Activated CD4-positive, alpha-beta T cell treated with anti-CD3 and anti-CD28 coated beads, Interleukin-2, amount 10 ng/mL, durations not matched to agents 7 days and 5 days (primary cell): ENCODE results near the gene LONRF2. TPM values are rescaled to one million over a fixed set of nuclear protein-coding genes. Genes with fewer than 3 reads are reported as not detected.
A peak's percentile ranks its signal among the peaks of the same experiment; 100 is the strongest.

ENCODE experiments used
- CTCF ChIA-PET: fragments of 350-600 bp; sonication (Branson Sonifier 250); formaldehyde crosslinking; loops from one replicate; lab custom pipeline; 2021; ENCODE audit warnings: antibody characterized with exemption; lab: Charles Lee
- POLR2A ChIA-PET: fragments of 350-600 bp; sonication (Branson Sonifier 250); formaldehyde crosslinking; loops from one replicate; lab custom pipeline; 2021; ENCODE audit warnings: antibody characterized with exemption; lab: Charles Lee
- DNase-seq: peaks from one replicate; pipeline ENCODE4 v3.0.0-alpha.2; 2020
- H3K27ac Mint-ChIP-seq: one replicate; pipeline ENCODE4 v1.8.0; 2021; ENCODE audit warnings: mild to moderate bottlenecking, moderate library complexity, mixed read lengths
- H3K27me3 Mint-ChIP-seq: one replicate; pipeline ENCODE4 v1.8.0; 2021; ENCODE audit warnings: mixed read lengths
- H3K36me3 Mint-ChIP-seq: one replicate; pipeline ENCODE4 v1.8.0; 2021; ENCODE audit warnings: low read depth, mixed read lengths
- H3K4me1 Mint-ChIP-seq: one replicate; pipeline ENCODE4 v1.8.0; 2021; ENCODE audit warnings: mixed read lengths
- H3K4me3 Mint-ChIP-seq: one replicate; pipeline ENCODE4 v1.8.0; 2021; ENCODE audit warnings: mild to moderate bottlenecking, moderate library complexity, mixed read lengths
- H3K9me3 Mint-ChIP-seq: one replicate; pipeline ENCODE4 v1.8.0; 2021; ENCODE audit warnings: mixed read lengths
- total RNA-seq, 2 experiments: library from RNA; stranded (reverse); gene quantifications; one replicate each; pipeline ENCODE4 v1.2.3, GENCODE V29; 2021

The LONRF2 gene
- total RNA-seq, 2 experiments from 2014 or later, result 0.02 TPM

DNA sequence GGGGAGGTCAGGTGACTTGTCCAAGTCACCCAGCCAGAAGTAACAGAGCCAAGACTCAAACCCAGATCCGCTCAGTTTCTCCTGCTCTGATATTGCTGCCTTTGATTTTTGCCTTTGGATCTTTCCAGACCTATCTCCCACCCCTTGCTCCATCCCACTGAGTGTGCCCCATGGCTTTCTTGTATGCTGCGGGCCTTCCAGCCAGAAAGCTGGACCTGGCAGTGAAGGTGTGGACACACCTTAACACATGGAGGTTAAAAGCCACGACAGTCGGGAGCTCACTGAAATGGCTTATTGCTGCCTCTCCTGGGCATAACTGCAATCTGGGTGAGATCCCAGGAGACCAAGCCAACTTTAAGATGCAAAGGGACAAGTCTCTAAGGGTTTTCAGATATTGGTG, 86.7 kb downstream of the LONRF2 start:
- CTCF ChIA-PET, result no interaction called here
- no peak overlapping the region for H3K4me3 Mint-ChIP-seq
- POLR2A ChIA-PET, result no interaction called here
- H3K4me1 Mint-ChIP-seq, result peaks cover 16% of the 10 kb centered on the region
- H3K9me3 Mint-ChIP-seq, result no peaks in the 10 kb centered on the region
- no peak for DNase-seq
- no peaks in the 10 kb centered on the region for H3K36me3 Mint-ChIP-seq
- no peaks in the 10 kb centered on the region for H3K27me3 Mint-ChIP-seq
- H3K27ac Mint-ChIP-seq, result peak overlapping the region; percentile 6

GRCh38 chr2:100235098-100235497, 87.2 kb downstream of the LONRF2 start:
- Mint-ChIP-seq H3K27ac (peak overlapping the region; percentile 6), H3K9me3 (no peaks in the 10 kb centered on the region), H3K4me1 (peaks cover 16% of the 10 kb centered on the region), H3K36me3 (no peaks in the 10 kb centered on the region), H3K27me3 (no peaks in the 10 kb centered on the region), H3K4me3 (no peak overlapping the region)
- POLR2A ChIA-PET, result no interaction called here
- peak; percentile 33 for DNase-seq
- CTCF ChIA-PET, result interaction anchor here (0.8 kb wide), 1 partner anchor 677 kb away, joined by 3 read pairs; no protein-coding TSS in a partner anchor

- Mint-ChIP-seq H3K36me3 (no peaks in the 10 kb centered on the region), H3K9me3 (no peaks in the 10 kb centered on the region), H3K27me3 (no peaks in the 10 kb centered on the region), H3K27ac (no peak overlapping the region), H3K4me3 (no peak overlapping the region), H3K4me1 (peaks cover 16% of the 10 kb centered on the region)
- POLR2A ChIA-PET, result no interaction called here
- CTCF ChIA-PET, result interaction anchor here (0.8 kb wide), 1 partner anchor 676 kb away, joined by 3 read pairs; no protein-coding TSS in a partner anchor
- DNase-seq, result no peak
Observed at GRCh38 chr2:100234141-100234540, 88.2 kb downstream of the LONRF2 start.

GRCh38 chr2:100233061-100233460, 89.2 kb downstream of the LONRF2 start:
- peaks cover 16% of the 10 kb centered on the region for H3K4me1 Mint-ChIP-seq
- H3K36me3 Mint-ChIP-seq, result no peaks in the 10 kb centered on the region
- no peak overlapping the region for H3K27ac Mint-ChIP-seq
- no peak overlapping the region for H3K4me3 Mint-ChIP-seq
- no peak for DNase-seq
- ChIA-PET POLR2A (no interaction called here), CTCF (interaction anchor here (1.3 kb wide), 1 partner anchor 8 kb away, joined by 5 read pairs; no protein-coding TSS in a partner anchor)
- no peaks in the 10 kb centered on the region for H3K9me3 Mint-ChIP-seq
- H3K27me3 Mint-ChIP-seq, result peaks cover 1% of the 10 kb centered on the region

DNA sequence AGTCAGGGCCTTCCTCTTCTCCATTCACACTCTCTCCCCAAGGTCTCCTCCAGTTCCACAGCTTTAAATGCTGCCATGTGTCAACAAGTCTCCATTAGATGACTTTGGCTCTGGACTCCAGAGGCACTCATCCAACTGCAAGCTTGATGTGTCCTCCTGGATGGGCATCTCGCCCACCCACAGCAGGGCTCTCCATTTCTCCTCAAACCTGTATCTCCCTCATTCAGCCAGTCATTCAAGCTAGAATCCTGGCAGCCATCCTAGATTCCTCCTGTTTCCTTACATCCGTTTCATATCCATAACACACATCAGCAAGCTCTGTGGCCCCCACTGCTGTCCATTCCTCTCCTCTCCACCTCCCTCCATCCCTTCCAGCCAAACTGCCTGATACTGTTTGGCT, 91.5 kb downstream of the LONRF2 start:
- Mint-ChIP-seq H3K27me3 (peaks cover 4% of the 10 kb centered on the region), H3K36me3 (no peaks in the 10 kb centered on the region), H3K27ac (no peak overlapping the region), H3K9me3 (no peaks in the 10 kb centered on the region), H3K4me1 (peaks cover 12% of the 10 kb centered on the region), H3K4me3 (no peak overlapping the region)
- ChIA-PET CTCF (no interaction called here), POLR2A (no interaction called here)
- DNase-seq, result no peak

DNA sequence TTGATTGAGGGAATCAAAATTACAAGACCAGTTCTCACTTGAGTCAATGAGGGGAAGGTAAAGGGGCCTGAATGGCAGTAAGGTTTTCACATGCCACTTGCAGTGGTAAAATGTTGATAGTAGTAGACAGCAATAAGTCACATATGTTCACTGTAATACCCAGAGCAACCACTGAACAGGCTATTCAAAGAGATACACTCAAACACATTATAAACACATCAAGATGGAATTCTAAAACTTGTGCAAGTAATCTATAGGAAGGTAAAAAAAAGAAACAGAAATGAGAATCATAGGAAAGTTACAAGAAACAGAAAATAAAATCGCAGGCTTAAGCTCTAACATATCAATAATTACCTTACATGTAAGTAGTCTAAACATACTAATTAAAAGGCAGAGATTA, 93.3 kb downstream of the LONRF2 start:
- Mint-ChIP-seq H3K27me3 (peaks cover 13% of the 10 kb centered on the region), H3K4me3 (no peak overlapping the region), H3K9me3 (no peaks in the 10 kb centered on the region), H3K27ac (no peak overlapping the region), H3K4me1 (no peaks in the 10 kb centered on the region), H3K36me3 (no peaks in the 10 kb centered on the region)
- ChIA-PET POLR2A (no interaction called here), CTCF (no interaction called here)
- no peak for DNase-seq

GRCh38 chr2:100228415-100228814, 93.9 kb downstream of the LONRF2 start:
- ChIA-PET CTCF (no interaction called here), POLR2A (no interaction called here)
- Mint-ChIP-seq H3K36me3 (no peaks in the 10 kb centered on the region), H3K9me3 (no peaks in the 10 kb centered on the region), H3K4me1 (no peaks in the 10 kb centered on the region), H3K4me3 (no peak overlapping the region), H3K27ac (no peak overlapping the region), H3K27me3 (peaks cover 13% of the 10 kb centered on the region)
- DNase-seq, result no peak

GRCh38 chr2:100224988-100225710, 97.2 kb downstream of the LONRF2 start:
- Mint-ChIP-seq H3K27ac (no peak overlapping the region), H3K9me3 (no peaks in the 10 kb centered on the region), H3K27me3 (peaks cover 13% of the 10 kb centered on the region), H3K4me1 (no peaks in the 10 kb centered on the region), H3K4me3 (no peak overlapping the region), H3K36me3 (no peaks in the 10 kb centered on the region)
- no peak for DNase-seq
- POLR2A ChIA-PET, result no interaction called here
- CTCF ChIA-PET, result no interaction called here

DNA sequence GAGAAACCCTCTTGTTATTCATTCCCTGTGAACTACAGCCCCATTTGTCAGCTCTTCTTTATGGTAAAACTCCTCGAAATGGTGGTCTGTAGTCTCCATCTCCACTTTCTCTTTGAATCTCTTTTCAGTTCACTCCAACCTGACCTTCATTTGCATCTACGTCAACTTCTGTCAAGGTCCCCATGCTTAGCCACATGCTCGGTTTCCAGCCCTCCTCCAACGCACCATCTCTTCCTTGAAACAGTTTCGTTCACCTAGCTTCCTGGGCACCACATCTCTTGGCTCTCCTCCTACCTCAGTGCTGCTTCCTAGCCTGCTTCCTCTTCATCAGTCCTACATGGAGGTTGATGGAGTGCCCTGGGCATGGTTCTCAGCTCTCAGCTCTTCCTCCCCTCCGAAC, 98.8 kb downstream of the LONRF2 start:
- ChIA-PET POLR2A (no interaction called here), CTCF (no interaction called here)
- no peaks in the 10 kb centered on the region for H3K36me3 Mint-ChIP-seq
- no peak overlapping the region for H3K27ac Mint-ChIP-seq
- no peaks in the 10 kb centered on the region for H3K9me3 Mint-ChIP-seq
- no peak overlapping the region for H3K4me3 Mint-ChIP-seq
- DNase-seq, result no peak
- no peaks in the 10 kb centered on the region for H3K4me1 Mint-ChIP-seq
- H3K27me3 Mint-ChIP-seq, result peaks cover 12% of the 10 kb centered on the region

Other genes with a start within 250 kb of the LONRF2 start
- 10 to 100 TPM in 1 of 2 experiments, 1 to 10 TPM in 1; 7.4 to 13.0 TPM for gene AFF3, start 179.9 kb downstream of the LONRF2 start, total RNA-seq
- 1 to 10 TPM; 2.6 to 3.1 TPM for gene CHST10, start 95.2 kb upstream of the LONRF2 start, total RNA-seq
- gene NMS, start 148.0 kb upstream of the LONRF2 start, total RNA-seq, result not detected
- 10 to 100 TPM; 34.2 to 38.9 TPM for gene PDCL3, start 240.5 kb upstream of the LONRF2 start, total RNA-seq